GM19452 (cell line): ENCODE data around the gene COIL.

Source experiments
- ATAC-seq: cut with Tn5 transposase; IDR thresholded peaks from one replicate; pipeline ENCODE4 v1.9.1; 2021; ENCODE audit not compliant: unreplicated experiment

Gene COIL

DNA sequence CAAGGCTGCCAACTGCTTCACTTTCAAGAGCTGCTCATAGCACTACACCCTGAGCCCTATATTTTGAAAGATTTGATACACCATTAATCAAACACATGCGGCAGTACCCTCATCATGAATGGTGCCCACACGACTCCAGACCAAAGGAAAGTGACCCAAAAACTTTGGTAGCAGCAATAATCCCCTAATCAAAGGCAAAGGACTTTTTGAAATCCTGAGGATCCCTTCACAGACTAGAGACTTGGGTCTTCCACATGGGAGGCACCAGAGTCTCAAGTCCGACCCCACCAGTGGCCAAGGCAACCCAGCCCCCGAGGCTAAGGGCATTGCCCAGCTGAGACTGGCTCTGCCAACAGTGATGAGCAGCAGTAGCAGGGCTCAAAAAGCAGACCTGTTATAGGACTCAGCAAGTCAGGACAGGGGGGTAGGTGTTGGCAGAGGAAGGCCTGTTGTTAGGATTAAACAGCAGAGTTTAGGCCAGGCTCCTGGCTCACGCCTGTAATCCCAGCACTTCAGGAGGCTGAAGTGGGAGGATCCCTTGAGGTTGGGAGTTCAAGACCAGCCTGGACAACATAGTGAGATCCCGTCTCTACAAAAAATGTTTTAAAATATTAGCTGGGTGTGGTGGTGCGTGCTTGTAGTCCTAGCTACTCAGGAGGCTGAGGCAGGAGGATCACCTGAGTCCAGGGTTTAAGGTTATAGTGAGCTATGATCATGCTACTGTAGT is 50.2 kb downstream of the COIL start:
- no peak for ATAC-seq

DNA sequence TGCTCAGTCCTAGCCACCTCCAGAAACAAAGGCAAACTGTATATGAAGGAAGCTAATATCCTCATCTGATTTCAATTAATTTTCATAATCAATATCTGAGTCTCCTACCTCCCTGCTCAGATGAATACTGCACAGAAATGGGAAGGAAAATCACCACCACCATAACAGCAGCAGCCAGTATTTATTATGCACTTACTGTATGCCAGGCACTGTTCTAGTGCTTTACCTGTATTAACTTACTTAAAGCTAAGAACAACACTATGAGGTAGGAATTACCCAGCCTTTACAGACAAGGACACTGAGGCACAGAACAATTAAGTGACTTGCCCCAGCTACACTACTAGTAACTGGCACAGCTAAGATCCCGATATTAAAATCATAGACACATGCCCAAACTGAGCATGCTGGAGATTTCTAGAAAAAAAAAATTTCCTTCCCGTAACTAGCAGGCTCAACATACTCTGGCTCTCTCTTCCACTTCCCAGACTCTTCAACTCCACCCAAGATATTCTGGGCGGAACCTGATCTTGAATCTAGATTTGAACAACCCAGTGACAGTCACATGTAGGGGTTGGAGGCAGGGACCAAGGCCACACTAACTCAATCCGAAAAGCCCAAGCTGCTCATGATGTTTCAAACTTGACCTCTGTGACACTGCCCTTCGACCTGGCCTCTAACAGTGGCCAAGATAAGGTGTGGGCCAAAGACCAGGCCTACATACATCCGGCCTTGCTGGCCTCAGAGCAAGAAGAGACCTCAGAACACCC is 50.9 kb downstream of the COIL start:
- no peak for ATAC-seq

DNA sequence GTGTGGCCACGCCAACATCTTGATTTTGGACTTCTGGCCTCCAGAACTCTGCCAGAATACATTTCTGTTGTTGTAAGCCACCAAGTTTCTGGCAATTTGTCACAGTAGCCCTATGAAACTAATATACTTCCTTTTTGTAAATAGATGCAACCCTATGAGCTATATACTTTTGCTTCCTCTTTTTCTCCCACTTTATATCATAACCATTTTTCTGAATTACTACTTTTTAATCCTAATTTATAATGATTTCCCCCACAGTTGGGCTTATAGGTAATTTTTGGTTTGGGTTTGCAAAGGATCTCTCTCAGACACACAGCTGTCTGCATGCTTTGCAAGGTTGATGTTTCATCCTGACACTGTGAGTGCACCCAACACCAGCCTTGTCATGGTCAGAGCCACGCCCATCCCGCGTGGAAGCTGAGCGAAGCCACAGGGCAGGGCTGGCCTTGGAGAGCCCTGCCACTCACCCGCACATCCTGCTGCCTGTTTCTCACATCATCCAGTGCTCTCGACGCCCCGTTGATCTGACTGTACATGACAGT is 52.8 kb downstream of the COIL start:
- ATAC-seq = peak; percentile 92

- no peak for ATAC-seq
Observed at GRCh38 chr17:56903560-56903959, 57.3 kb downstream of the COIL start.

DNA sequence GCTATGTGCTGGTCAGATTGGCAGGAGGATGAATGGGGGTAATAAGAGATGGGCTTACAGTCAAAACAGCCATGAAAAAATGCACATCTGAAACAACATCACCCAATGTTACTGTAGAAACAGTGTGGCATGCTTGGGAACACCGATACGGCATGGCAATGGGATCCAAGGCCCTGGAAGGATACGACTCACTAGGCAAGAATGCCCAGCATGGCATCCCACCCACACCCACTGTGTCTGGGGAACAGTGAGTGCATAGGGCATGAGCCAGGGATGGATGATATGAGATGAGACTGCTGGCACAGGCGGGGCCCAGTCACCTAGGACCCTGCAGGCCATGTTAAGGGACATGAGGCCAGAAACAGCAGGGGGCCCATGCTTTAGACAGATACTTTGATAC is 58.5 kb downstream of the COIL start:
- ATAC-seq = no peak

DNA sequence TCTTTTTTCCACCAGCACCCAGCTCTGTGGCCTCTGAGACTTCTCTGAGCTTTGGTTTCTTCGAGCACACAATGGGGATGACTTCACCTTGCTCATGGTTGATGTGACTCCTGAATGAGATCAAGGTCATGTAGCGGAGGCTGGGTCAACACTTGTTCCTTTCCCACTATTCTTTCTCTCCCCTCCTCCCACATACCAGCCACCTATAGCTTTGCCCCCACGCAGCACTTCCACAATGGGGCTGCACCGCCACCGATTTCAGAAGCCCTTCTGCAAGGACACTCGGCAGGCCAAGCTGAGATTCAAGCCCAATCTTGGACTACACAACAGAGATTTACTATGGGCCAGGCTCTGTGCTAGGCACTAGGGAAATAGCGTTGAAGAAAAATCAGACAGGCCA is 61.4 kb downstream of the COIL start:
- ATAC-seq = no peak

DNA sequence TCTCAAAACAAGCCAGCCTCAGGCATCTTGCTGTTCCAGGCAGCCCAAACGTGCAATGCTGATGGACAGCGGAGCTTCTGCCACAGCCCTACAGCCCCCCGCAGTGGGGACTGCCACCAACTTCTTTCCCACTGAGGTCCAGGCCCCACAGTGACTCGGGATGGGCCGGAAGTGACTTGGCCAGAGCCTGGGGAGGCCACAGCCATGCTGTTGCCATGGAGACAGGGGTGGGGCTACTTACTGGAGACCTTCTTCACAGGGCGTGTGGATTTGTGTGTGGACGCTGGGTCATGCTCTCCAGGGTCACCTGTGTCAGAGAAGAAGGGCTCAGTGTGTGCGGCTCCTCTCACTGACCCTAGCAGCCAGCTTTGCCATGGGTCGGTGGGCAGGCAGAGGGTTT is 62.0 kb downstream of the COIL start:
- ATAC-seq = no peak

- no peak for ATAC-seq
Observed at GRCh38 chr17:56897646-56898424, 63.0 kb downstream of the COIL start.

DNA sequence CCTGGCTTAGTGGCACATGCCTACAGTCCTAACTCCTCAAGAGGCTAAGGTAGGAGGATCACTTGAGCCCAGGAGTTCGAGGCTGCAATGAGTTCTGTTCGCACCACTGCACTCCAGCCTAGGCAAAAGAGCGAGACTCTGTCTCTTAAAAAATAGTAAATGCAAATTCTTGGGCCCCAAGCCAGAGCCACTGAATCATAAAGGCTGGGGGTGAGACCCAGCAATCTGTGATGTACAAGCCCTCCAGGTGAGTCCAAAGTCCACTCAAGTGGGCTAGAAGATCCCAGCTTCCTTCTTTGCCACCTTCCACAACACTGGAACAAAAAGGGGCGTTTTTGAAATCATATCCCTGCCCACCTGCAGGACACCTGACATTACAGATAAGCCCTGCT is 63.9 kb downstream of the COIL start:
- no peak for ATAC-seq

- ATAC-seq = no peak
Observed at GRCh38 chr17:56896217-56896967, 64.5 kb downstream of the COIL start.

DNA sequence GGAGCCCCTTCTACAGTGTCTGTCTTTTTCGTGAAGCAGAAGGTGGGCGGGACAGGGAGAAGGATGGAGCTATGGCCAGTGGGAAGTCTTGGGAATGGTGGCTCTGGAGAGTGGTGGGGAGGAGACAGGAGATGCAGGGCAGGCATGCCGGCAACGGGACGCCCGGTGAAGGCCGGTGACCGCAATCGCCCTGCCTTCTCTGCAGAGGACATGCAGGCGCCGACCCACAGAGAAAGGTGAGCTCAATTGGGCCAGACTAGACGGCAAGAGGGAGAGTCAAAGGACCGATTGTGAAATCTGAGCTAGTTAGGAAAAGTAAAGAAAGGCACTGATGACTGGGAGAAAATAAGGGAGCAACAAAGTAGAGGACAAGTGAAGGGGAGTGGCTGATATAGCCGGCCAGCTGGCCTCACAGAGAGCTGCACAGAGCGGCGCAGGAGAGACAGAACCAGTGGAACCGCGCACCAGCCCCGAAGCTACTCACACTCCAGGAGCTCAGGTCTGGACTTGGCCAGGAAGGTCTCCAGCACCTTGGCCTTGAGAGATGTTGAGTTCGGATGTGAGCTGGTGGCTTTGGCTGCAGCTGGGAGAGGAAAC is 65.9 kb downstream of the COIL start:
- ATAC-seq = no peak

DNA sequence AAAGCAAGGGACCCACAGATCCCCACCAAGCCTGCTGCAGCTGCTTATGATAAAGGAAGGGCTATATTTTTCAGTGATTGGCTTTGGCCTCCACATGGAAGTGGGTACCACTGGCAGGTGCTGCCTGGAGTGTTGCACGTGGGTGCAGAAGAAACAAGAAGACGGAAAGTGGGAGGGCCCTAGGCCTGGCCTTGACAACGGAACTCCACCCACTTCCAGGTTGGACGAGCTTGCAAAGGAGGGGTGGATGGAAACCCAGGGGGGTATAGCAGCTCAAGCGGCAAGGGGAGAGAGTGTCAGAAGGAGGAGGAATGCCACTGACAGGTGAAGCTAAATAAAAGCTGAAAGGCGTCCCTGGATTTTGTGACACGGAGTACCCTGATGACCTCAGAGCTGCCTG is 67.3 kb downstream of the COIL start:
- no peak for ATAC-seq

- no peak for ATAC-seq
Observed at GRCh38 chr17:56892333-56892732, 68.5 kb downstream of the COIL start.

- ATAC-seq = no peak
Observed at GRCh38 chr17:56891751-56892150, 69.1 kb downstream of the COIL start.

- no peak for ATAC-seq
Observed at GRCh38 chr17:56890906-56891674, 69.8 kb downstream of the COIL start.

DNA sequence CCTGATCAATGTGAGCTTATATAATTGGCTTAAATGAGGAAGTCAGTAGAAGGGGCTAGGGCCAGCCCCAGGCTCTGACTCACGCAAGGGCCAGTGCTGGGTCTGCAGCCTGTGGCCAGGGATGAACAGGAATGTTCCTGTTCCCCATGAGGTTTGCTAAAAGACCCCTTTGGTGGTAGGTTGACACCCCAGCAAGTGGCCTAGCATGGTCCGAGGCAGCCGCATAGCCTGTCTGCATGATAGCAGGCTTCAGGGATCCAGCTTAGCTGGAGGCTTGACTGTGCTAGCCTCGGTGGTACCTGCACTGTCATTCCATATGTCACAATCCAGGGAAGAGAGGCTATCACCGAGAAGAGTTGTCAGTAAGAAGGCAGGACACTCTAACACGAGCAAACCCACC is 70.5 kb downstream of the COIL start:
- no peak for ATAC-seq
